Memory B cell (primary cell): Measurements from ENCODE around the gene NRAP.

Experiments
- ATAC-seq: fragments of 150-1000 bp; cut with Tn5 transposase; 2 replicates; pipeline ENCODE4 v1.10.0; 2021; ENCODE audit warnings: low read depth, mild to moderate bottlenecking, moderate library complexity
- DNase-seq, 2 donors: peaks; one replicate each; pipeline ENCODE4 v3.0.0; 2022; ENCODE audit warnings: low spot score in 2 of 2
- H3K27ac Mint-ChIP-seq: one replicate; pipeline ENCODE4 v1.8.0; 2022; ENCODE audit warnings: mild to moderate bottlenecking, moderate library complexity, mixed read lengths
- H3K27me3 Mint-ChIP-seq: one replicate; pipeline ENCODE4 v1.8.0; 2022; ENCODE audit warnings: mixed read lengths
- H3K36me3 Mint-ChIP-seq: one replicate; pipeline ENCODE4 v1.8.0; 2022; ENCODE audit warnings: mild to moderate bottlenecking, mixed read lengths
- H3K4me1 Mint-ChIP-seq: one replicate; pipeline ENCODE4 v1.8.0; 2022; ENCODE audit warnings: mixed read lengths
- H3K4me3 Mint-ChIP-seq: one replicate; pipeline ENCODE4 v1.8.0; 2022; ENCODE audit warnings: mild to moderate bottlenecking, moderate library complexity, mixed read lengths
- H3K9me3 Mint-ChIP-seq: one replicate; pipeline ENCODE4 v1.8.0; 2022; ENCODE audit warnings: mixed read lengths

Gene NRAP

DNA sequence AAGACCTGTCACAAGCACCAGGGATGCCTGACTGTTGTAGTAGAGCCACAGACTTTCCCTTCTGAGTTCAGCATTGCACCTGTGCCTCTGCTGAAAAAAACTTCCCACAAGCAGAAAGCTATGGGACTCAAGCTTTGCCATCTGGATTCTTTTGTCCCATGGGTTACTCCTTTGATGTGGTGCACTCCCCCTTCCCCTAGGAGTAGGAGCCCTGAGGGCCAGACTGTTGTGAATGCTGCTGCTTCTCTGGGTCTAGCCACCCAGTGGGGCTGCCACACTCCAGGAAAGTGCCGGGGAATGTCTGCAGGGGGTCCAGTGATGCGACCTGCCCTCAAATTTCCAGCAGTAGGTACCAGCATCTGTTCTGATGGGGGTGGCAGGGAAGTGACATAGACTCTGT lies 27.5 kb upstream of the NRAP start:
- H3K9me3 Mint-ChIP-seq, result peaks cover 26% of the 10 kb centered on the region
- H3K27ac Mint-ChIP-seq, result no peak overlapping the region
- no peak for ATAC-seq
- H3K27me3 Mint-ChIP-seq, result no peaks in the 10 kb centered on the region
- DNase-seq, result no peak
- peaks cover 62% of the 10 kb centered on the region for H3K36me3 Mint-ChIP-seq
- no peak overlapping the region for H3K4me3 Mint-ChIP-seq
- H3K4me1 Mint-ChIP-seq, result peaks cover 9% of the 10 kb centered on the region

DNA sequence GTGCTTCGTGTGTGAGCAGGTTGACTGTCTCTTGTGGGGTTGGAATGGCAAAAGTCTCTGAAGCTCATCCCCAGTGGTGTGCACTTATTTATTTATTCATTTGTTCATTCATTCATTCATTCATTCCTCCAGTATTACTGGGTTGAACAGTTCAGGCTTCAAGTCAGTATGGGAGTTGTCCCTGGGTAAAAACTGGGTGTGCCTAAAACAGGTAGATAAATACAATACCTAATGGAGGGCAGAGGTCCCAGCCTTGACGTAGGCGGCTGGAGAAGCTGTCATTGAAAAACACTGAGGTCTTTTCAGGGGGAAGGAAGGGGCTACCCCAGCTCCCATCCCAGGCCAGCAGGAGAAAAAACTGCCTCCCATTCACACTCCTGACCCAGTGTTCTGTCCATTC lies 26.9 kb upstream of the NRAP start:
- peaks cover 27% of the 10 kb centered on the region for H3K9me3 Mint-ChIP-seq
- no peak for DNase-seq
- H3K27me3 Mint-ChIP-seq, result no peaks in the 10 kb centered on the region
- H3K36me3 Mint-ChIP-seq, result peaks cover 65% of the 10 kb centered on the region
- no peak overlapping the region for H3K27ac Mint-ChIP-seq
- ATAC-seq, result no peak
- H3K4me1 Mint-ChIP-seq, result peaks cover 10% of the 10 kb centered on the region
- no peak overlapping the region for H3K4me3 Mint-ChIP-seq

DNA sequence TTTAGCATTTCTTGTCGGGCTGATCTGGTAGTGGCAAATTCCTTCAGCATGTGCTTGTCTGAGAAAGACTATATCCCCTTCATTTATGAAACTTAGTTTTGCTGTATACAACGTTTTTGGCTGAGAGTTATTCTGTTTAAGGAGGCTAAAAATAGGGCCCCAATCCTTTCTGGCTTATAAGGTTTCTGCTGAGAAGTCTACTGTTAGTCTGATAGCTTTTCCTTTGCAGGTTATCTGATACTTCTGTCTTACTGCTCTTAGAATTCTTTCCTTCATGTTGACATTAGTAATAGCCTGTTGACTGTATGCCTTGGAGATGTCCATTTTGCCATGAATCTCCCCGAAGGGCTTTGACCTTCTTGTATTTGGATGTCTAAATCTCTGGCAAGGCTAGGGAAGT lies 25.7 kb upstream of the NRAP start:
- peaks cover 33% of the 10 kb centered on the region for H3K9me3 Mint-ChIP-seq
- peaks cover 12% of the 10 kb centered on the region for H3K4me1 Mint-ChIP-seq
- H3K27me3 Mint-ChIP-seq, result no peaks in the 10 kb centered on the region
- H3K36me3 Mint-ChIP-seq, result peaks cover 67% of the 10 kb centered on the region
- no peak overlapping the region for H3K27ac Mint-ChIP-seq
- no peak overlapping the region for H3K4me3 Mint-ChIP-seq
- DNase-seq (no peak), ATAC-seq (no peak)

DNA sequence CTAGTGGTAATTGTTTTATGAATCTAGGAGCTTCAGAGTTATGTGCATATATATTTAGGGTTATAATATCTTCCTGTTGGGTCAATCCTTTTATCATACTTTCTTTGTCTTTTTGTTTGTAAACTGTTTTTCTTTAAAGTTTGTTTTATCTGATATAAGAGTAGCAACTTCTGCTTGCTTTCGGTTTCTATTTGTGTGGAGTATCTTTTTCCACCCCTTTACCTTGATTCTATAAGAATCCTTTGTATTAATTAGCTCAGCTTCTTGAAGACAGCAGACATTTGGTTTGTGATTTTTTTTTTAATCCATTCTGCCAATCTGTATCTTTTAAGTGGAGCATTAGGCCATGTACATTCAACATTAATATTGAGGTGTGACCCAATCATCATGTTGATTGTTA lies 25.2 kb upstream of the NRAP start:
- no peaks in the 10 kb centered on the region for H3K27me3 Mint-ChIP-seq
- peaks cover 36% of the 10 kb centered on the region for H3K9me3 Mint-ChIP-seq
- no peak for DNase-seq
- no peak overlapping the region for H3K27ac Mint-ChIP-seq
- no peak for ATAC-seq
- H3K4me3 Mint-ChIP-seq, result no peak overlapping the region
- peaks cover 72% of the 10 kb centered on the region for H3K36me3 Mint-ChIP-seq
- peaks cover 12% of the 10 kb centered on the region for H3K4me1 Mint-ChIP-seq

DNA sequence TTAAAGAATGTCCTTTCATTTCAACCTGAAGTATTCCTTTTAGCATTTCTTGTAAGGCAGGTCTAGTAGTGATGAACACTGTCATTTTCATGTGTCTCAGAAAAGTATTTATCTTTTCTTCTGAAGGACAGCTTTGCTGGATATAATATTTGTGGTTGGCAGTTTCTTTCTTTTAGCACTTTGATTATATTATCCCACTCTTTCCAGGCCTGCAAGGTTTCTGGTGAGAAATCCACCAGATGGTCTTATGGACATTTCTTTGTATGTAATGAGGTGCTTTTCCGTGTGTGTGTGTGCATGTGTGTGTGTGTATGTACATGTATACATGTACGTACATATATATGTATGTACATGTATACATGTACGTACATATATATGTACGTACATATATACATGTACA lies 23.2 kb upstream of the NRAP start:
- ATAC-seq (no peak), DNase-seq (no peak)
- no peak overlapping the region for H3K4me3 Mint-ChIP-seq
- H3K36me3 Mint-ChIP-seq, result peaks cover 63% of the 10 kb centered on the region
- H3K27me3 Mint-ChIP-seq, result no peaks in the 10 kb centered on the region
- H3K4me1 Mint-ChIP-seq, result peaks cover 22% of the 10 kb centered on the region
- peaks cover 32% of the 10 kb centered on the region for H3K9me3 Mint-ChIP-seq
- no peak overlapping the region for H3K27ac Mint-ChIP-seq

DNA sequence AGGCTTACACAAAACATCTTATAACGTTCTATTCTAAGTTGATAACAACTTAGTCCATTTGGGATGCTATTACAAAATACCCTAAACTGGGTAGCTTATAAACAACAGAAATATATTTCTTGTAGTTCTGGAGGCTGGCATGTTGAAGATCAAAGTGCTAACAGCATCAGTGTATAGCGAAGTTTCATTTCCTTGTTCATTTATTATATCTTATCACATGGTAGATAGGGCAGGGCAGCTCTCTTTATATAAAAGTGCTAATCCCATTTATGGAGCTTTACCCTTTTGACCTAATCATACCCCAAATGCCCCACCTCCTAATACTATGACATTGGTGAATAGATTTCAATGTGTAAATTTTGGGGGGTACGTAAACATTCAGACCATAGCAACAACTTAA lies 22.2 kb upstream of the NRAP start:
- Mint-ChIP-seq H3K9me3 (peaks cover 32% of the 10 kb centered on the region), H3K36me3 (peaks cover 56% of the 10 kb centered on the region)

DNA sequence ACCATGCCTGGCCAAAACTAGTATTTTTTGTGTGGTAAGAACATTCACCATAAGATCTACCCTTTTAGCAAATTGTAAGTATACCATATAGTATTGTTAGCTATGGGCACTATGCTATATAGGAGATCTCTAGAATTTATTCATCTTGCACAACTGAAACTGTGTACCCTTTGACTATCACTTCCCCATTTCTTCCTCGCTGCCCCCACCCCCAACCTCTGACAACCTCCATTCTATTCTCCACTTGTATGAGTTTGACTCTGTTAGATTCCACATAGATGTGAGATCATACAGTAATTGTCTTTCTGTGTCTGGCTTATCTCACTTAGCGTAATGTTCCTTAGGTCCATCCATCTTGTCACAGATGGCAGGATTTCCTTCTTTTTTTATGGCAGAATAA lies 19.5 kb upstream of the NRAP start:
- DNase-seq (no peak), ATAC-seq (no peak)
- Mint-ChIP-seq H3K9me3 (peaks cover 24% of the 10 kb centered on the region), H3K4me3 (no peak overlapping the region), H3K4me1 (peaks cover 38% of the 10 kb centered on the region), H3K27me3 (no peaks in the 10 kb centered on the region), H3K27ac (peak overlapping the region; percentile 32), H3K36me3 (peaks cover 39% of the 10 kb centered on the region)

More for the DNA sequence above, 22.2 kb upstream of the NRAP start:
- Mint-ChIP-seq H3K27me3 (no peaks in the 10 kb centered on the region), H3K4me3 (no peak overlapping the region), H3K27ac (no peak overlapping the region), H3K4me1 (peaks cover 28% of the 10 kb centered on the region)
- DNase-seq, result no peak
- no peak for ATAC-seq

DNA sequence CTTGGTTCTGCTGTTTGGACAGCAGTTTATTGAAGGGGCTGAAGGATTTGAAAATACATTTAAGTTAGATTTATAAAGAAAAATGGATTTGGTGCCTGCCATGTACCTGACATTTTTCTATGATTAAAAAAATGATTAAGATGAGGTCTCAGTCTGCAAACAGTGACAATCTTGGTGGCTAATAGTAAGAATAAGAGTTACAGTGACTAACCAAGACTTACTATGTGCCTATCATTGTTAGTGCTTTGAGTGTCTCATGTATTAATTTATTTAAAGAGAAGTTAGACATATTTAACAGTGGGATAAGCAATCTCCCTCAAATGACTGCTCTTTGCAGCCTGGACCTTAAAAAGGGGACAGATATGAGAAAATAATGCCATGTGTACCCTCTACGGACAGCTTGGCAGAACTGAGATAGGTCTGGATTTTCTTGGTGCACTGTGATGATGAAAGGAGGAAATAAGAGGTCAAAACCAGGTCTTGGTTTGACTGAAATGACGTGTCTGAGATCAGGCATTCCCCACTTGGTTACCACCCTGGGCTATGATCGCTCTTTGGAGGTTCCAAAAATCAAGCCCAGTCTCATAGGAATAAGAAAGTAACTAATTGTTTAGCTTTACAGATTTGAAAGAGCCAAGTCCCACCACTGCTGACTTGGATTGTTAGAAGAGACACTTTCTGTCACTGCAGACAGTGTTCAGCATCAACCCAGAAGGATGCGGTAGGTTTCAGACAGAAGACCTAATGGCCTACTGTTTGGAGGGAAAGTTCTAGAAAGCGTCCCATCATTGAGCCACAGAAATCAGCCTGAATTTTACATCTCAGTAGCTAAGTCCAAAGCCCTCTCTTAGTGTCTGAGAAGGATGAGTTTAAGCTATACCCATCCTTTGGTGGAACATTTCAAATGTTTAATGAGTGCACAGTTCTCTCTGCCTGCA lies 18.0 kb upstream of the NRAP start:
- peak; percentile 40 for ATAC-seq
- H3K4me3 Mint-ChIP-seq, result peak overlapping the region; percentile 84
- H3K27me3 Mint-ChIP-seq, result no peaks in the 10 kb centered on the region
- H3K4me1 Mint-ChIP-seq, result peaks cover 39% of the 10 kb centered on the region
- peak overlapping the region; percentile 99 for H3K27ac Mint-ChIP-seq
- H3K9me3 Mint-ChIP-seq, result peaks cover 13% of the 10 kb centered on the region
- DNase-seq, result peak; percentile 20 to 37
- peaks cover 26% of the 10 kb centered on the region for H3K36me3 Mint-ChIP-seq

DNA sequence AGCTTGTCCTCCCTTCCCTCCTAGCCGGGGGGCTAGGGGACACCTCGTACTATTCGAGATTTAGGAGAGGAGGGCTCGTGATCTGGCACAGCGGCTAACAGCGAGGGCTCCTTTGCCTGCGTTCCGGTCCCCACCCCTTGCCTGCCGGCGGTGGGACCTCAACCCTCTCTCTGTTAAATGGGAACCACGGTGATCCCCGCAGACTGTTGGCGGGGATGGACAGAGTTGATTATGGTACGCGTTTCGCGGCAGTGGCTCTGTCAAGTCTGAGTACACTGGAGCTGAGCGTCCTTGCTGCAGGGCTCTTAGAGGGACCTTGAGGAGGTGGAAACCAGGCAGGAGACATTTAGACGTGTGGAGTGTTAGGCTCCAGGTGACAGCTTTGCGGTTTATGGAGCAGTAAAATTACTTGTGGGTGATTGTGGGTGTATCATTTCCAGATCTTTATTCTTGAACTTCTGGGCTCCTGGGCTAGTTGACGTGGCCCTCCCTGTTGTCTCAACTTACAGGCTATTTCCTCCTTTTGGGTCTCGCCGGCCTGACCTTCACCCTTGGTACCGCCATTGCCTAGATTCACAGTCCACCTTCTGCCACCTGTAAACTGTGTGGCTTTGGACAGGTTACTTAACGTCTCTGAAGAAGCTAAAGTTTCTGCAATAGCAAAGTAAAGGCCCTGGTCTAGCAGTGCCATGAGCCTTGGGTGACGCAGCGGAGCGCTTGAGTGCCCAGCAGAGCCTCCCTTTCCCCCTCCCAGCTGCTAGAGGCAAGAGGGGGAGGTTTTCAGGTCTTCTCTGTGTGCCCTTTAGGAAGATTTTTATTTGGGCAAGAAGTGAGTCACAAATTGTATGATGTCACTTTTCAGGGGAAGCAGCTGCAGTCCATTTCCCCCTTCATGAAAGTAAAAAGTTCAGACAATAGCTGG lies 16.6 kb upstream of the NRAP start:
- H3K4me1 Mint-ChIP-seq, result peaks cover 35% of the 10 kb centered on the region
- H3K27ac Mint-ChIP-seq, result peak overlapping the region; percentile 99
- peaks cover 21% of the 10 kb centered on the region for H3K36me3 Mint-ChIP-seq
- peak overlapping the region; percentile 84 for H3K4me3 Mint-ChIP-seq
- peaks cover 10% of the 10 kb centered on the region for H3K9me3 Mint-ChIP-seq
- peak; percentile 35 to 48 for DNase-seq
- H3K27me3 Mint-ChIP-seq, result no peaks in the 10 kb centered on the region
- peak; percentile 48 for ATAC-seq

DNA sequence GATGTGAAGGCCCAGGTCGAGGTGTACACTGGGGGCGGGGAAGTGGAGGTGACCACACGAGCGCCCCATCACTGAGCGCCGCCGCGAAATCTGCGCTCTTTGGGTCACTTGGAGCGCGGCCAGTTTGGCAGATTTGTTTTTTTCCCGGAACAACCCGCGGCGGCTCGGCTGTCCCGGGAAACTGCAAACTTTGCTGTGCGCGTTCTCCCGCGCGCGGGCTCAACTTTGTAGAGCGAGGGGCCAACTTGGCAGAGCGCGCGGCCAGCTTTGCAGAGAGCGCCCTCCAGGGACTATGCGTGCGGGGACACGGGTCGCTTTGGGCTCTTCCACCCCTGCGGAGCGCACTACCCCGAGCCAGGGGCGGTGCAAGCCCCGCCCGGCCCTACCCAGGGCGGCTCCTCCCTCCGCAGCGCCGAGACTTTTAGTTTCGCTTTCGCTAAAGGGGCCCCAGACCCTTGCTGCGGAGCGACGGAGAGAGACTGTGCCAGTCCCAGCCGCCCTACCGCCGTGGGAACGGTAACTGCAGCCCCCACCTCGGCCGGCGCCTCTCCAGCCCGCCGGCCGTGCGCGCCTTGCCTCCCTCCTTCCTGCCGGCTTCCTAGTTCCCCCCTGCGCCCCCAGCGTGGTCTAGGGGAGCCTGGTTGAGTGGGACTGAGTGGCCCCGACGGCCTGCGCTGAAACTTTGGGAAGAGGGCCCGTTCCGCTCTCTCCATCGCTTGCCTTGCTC lies 15.8 kb upstream of the NRAP start, which contains the start of gene CASP7:
TSS of gene CASP7 (plus strand) at position 450 of the 727 bp plus-strand sequence. CDS start 17,582 bp downstream, outside the sequence.
- peaks cover 6% of the 10 kb centered on the region for H3K9me3 Mint-ChIP-seq
- peaks cover 31% of the 10 kb centered on the region for H3K4me1 Mint-ChIP-seq
- H3K4me3 Mint-ChIP-seq, result peak within 1 kb of the TSS; percentile 84
- peak; percentile 78 for ATAC-seq
- H3K27me3 Mint-ChIP-seq, result no peaks in the 10 kb centered on the region
- H3K36me3 Mint-ChIP-seq, result peaks cover 16% of the 10 kb centered on the region
- DNase-seq, result peak; percentile 59 to 79
- H3K27ac Mint-ChIP-seq, result peak within 1 kb of the TSS; percentile 99

DNA sequence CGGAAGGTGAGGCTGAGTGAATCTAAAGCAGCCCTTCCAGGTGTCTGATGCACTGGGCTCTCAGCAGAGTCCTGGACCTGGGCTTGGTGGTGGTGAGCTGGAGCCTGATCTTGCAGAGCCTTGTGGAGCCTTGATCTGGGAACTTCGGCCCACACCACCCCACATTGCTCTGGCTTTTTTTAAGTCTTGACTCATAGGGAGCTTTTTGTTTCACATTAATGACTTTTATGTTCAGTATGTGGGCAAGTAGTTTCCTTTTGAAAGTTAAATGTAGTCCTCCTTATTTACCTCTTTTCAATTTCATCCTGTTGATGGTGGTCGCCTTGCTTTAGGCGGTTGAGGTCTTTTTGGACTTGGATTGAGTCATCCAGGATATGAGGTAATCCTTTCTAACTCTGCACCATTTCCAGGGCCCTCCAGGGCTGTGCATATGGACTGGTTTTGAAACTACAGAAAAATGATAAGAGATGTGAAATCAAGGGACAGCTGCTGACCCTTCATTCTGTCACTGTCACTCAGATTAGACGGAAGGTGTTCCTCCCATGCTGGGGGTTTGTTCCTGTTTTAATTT lies 2.9 kb upstream of the NRAP start:
- Mint-ChIP-seq H3K4me3 (no peak overlapping the region), H3K4me1 (no peaks in the 10 kb centered on the region), H3K9me3 (peaks cover 3% of the 10 kb centered on the region), H3K27ac (no peak overlapping the region), H3K27me3 (peaks cover 16% of the 10 kb centered on the region), H3K36me3 (no peaks in the 10 kb centered on the region)
- ATAC-seq, result no peak
- DNase-seq, result no peak

DNA sequence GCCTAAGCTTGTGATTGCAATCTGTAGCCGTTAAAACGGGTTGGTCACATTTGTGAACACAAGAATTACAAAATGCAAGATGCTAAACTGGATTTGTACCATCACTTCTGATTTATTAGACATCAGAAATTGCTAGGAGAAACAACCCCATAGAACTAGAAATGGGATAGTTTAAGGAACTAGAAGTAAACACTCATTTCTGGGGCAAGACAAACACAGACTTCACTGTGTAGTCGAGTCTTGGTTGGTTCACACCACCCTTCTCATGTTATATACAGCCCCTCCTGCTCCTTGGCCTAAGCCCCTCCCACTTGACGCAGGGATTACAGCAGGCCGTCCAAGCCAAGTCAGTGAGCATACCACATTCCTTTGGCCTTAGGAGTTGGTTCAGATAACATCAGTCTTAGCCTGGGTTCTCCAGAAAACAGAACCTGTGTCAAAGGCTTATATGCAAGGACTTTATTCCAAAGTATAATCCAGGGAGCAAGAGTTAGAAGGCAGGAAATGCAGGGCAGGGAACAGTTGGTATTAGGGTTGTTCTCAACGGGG lies 2.0 kb upstream of the NRAP start:
- Mint-ChIP-seq H3K9me3 (peaks cover 3% of the 10 kb centered on the region), H3K27me3 (peaks cover 14% of the 10 kb centered on the region), H3K27ac (no peak overlapping the region), H3K4me3 (no peak overlapping the region), H3K4me1 (no peaks in the 10 kb centered on the region), H3K36me3 (no peaks in the 10 kb centered on the region)
- no peak for ATAC-seq
- DNase-seq, result no peak

DNA sequence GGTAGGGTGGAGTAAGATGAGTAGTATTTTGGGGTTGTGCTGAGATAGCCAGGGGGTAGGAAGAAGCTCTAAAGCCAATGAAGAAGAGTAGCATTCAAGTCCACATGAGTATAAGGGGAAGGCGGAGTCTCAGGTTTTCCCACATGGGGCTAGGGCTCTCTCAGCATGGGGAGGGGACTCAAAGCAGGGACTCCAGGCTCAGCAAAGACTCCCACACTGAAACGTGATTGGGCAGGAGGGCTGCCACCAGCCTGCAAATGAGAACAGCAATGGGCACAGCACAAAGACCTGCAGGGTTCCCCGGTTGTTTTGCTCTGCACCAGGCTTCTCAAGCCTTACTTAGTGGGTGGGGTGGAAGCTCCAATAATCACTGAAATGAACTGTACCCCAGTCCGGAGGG lies 1.5 kb upstream of the NRAP start:
- H3K27ac Mint-ChIP-seq, result no peak overlapping the region
- H3K9me3 Mint-ChIP-seq, result peaks cover 1% of the 10 kb centered on the region
- H3K36me3 Mint-ChIP-seq, result no peaks in the 10 kb centered on the region
- no peaks in the 10 kb centered on the region for H3K4me1 Mint-ChIP-seq
- peaks cover 12% of the 10 kb centered on the region for H3K27me3 Mint-ChIP-seq
- no peak overlapping the region for H3K4me3 Mint-ChIP-seq
- DNase-seq (no peak), ATAC-seq (no peak)
